DOHH2 (cell line): Measurements from ENCODE around the gene SEZ6.

ENCODE experiments used
- H3F3A ChIP-seq: fragments of 200-600 bp; sonication (generic), shearing (Covaris generic); 2 replicates; pipeline ENCODE4 v1.6.0; 2016; ENCODE audit warnings: antibody characterized with exemption, mild to moderate bottlenecking; ENCODE audit not compliant: control insufficient read depth, insufficient read depth
- H3K27ac ChIP-seq: fragments of 200-600 bp; sonication (generic); 2 replicates; pipeline ENCODE4 v1.5.1; 2014; ENCODE audit warnings: low read depth, mild to moderate bottlenecking, low read length, moderate library complexity
- H3K27me3 ChIP-seq: fragments of 200-600 bp; sonication (generic); 2 replicates; pipeline ENCODE4 v1.6.1; 2014; ENCODE audit warnings: mild to moderate bottlenecking, low read length, mixed read lengths; ENCODE audit not compliant: control insufficient read depth
- H3K36me3 ChIP-seq: fragments of 200-600 bp; sonication (generic); 2 replicates; pipeline ENCODE4 v1.6.1; 2014; ENCODE audit warnings: mild to moderate bottlenecking, low read length, moderate library complexity, mixed read lengths; ENCODE audit not compliant: control insufficient read depth
- H3K4me1 ChIP-seq: fragments of 200-600 bp; sonication (generic); 2 replicates; pipeline ENCODE4 v1.6.1; 2014; ENCODE audit warnings: mild to moderate bottlenecking, low read length, mixed read lengths; ENCODE audit not compliant: control insufficient read depth
- H3K4me2 ChIP-seq: fragments of 200-600 bp; sonication (generic); 2 replicates; pipeline ENCODE4 v1.6.0; 2014; ENCODE audit warnings: mild to moderate bottlenecking, low read length, moderate library complexity
- H3K4me3 ChIP-seq: fragments of 200-600 bp; sonication (generic); 2 replicates; pipeline ENCODE4 v1.5.1; 2014; ENCODE audit warnings: mild to moderate bottlenecking, low read length, mixed read lengths
- H3K79me2 ChIP-seq: fragments of 200-600 bp; sonication (generic); 2 replicates; pipeline ENCODE4 v1.6.1; 2014; ENCODE audit warnings: mild to moderate bottlenecking, low read length, mixed read lengths; ENCODE audit not compliant: control insufficient read depth
- H3K9me2 ChIP-seq: fragments of 200-600 bp; sonication (generic); replicated peaks from 2 replicates; pipeline ENCODE4 v1.6.1; 2014; ENCODE audit warnings: mild to moderate bottlenecking, low read length, mixed read lengths; ENCODE audit not compliant: control insufficient read depth
- H3K9me3 ChIP-seq: fragments of 200-600 bp; sonication (generic); 2 replicates; pipeline ENCODE4 v1.6.1; 2014; ENCODE audit warnings: antibody characterized with exemption, low read length, mixed read lengths; ENCODE audit not compliant: control insufficient read depth, insufficient read depth
- H4K20me1 ChIP-seq: fragments of 200-600 bp; sonication (generic); 2 replicates; pipeline ENCODE4 v1.6.0; 2014; ENCODE audit warnings: low read depth, mild to moderate bottlenecking, antibody characterized with exemption, low read length, moderate library complexity; ENCODE audit not compliant: control insufficient read depth, insufficient read depth
- EZH2phosphoT487 ChIP-seq: fragments of 200-600 bp; sonication (generic); IDR thresholded peaks from 2 replicates; pipeline ENCODE4 v1.6.1; 2017; ENCODE audit warnings: borderline replicate concordance, mild to moderate bottlenecking, antibody characterized with exemption, low read length, moderate library complexity, mixed read lengths
- TF ChIP-seq, protein P1 (sequence below): fragments of 200-600 bp; sonication (generic); IDR thresholded peaks from one replicate; pipeline ENCODE4 v1.5.1; 2014; ENCODE audit warnings: antibody characterized with exemption, mild to moderate bottlenecking, low read depth, low read length; ENCODE audit not compliant: poor library complexity, severe bottlenecking

The SEZ6 gene

GRCh38 chr17:28908640-28909167 lies 97.1 kb downstream of the SEZ6 start:
- Histone ChIP-seq H4K20me1 (no peaks in the 10 kb centered on the region), H3K4me1 (no peaks in the 10 kb centered on the region; the same call in 1 of the 2 replicates), H3K79me2 (no peaks in the 10 kb centered on the region), H3K27me3 (no peaks in the 10 kb centered on the region), H3K9me2 (no peaks in the 10 kb centered on the region), H3K36me3 (peaks cover 73% of the 10 kb centered on the region), H3K9me3 (no peaks in the 10 kb centered on the region), H3F3A (peaks cover 15% of the 10 kb centered on the region), H3K4me3 (no peak overlapping the region), H3K4me2 (no peak overlapping the region), H3K27ac (no peak overlapping the region)
- TF ChIP-seq, protein P1, sequence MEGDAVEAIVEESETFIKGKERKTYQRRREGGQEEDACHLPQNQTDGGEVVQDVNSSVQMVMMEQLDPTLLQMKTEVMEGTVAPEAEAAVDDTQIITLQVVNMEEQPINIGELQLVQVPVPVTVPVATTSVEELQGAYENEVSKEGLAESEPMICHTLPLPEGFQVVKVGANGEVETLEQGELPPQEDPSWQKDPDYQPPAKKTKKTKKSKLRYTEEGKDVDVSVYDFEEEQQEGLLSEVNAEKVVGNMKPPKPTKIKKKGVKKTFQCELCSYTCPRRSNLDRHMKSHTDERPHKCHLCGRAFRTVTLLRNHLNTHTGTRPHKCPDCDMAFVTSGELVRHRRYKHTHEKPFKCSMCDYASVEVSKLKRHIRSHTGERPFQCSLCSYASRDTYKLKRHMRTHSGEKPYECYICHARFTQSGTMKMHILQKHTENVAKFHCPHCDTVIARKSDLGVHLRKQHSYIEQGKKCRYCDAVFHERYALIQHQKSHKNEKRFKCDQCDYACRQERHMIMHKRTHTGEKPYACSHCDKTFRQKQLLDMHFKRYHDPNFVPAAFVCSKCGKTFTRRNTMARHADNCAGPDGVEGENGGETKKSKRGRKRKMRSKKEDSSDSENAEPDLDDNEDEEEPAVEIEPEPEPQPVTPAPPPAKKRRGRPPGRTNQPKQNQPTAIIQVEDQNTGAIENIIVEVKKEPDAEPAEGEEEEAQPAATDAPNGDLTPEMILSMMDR, result no peak
- TF ChIP-seq EZH2phosphoT487, result no peak

- Histone ChIP-seq H3K4me3 (no peak overlapping the region), H3F3A (peaks cover 15% of the 10 kb centered on the region), H3K9me3 (no peaks in the 10 kb centered on the region), H3K79me2 (no peaks in the 10 kb centered on the region), H3K27me3 (no peaks in the 10 kb centered on the region), H3K4me2 (no peak overlapping the region), H3K4me1 (peaks cover 6% of the 10 kb centered on the region), H4K20me1 (no peaks in the 10 kb centered on the region), H3K27ac (no peak overlapping the region), H3K9me2 (no peaks in the 10 kb centered on the region), H3K36me3 (peaks cover 65% of the 10 kb centered on the region)
- TF ChIP-seq, protein P1, result no peak
- no peak for TF ChIP-seq EZH2phosphoT487
These were observed 97.9 kb downstream of the SEZ6 start for GRCh38 chr17:28907709-28908475.

GRCh38 chr17:28906706-28907438 lies 99.0 kb downstream of the SEZ6 start:
- Histone ChIP-seq H3K36me3 (peaks cover 55% of the 10 kb centered on the region), H3K4me1 (peaks cover 6% of the 10 kb centered on the region)
- no peak for TF ChIP-seq EZH2phosphoT487
- TF ChIP-seq, protein P1, result no peak

More at GRCh38 chr17:28906706-28907438, 99.0 kb downstream of the SEZ6 start:
- H3K9me2 ChIP-seq, result no peaks in the 10 kb centered on the region
- H3K27ac ChIP-seq, result no peak overlapping the region
- H3K4me3 ChIP-seq, result no peak overlapping the region
- H3K79me2 ChIP-seq, result peaks cover 4% of the 10 kb centered on the region
- H3K9me3 ChIP-seq, result no peaks in the 10 kb centered on the region
- H3K27me3 ChIP-seq, result no peaks in the 10 kb centered on the region
- H3F3A ChIP-seq, result peaks cover 15% of the 10 kb centered on the region
- H4K20me1 ChIP-seq, result no peaks in the 10 kb centered on the region
- no peak overlapping the region for H3K4me2 ChIP-seq
